CD4-positive, alpha-beta memory T cell (primary cell): Measurements from ENCODE around the gene ORM2. TPM values are rescaled to one million over a fixed set of nuclear protein-coding genes. Genes with fewer than 3 reads are reported as not detected.

Experiments
- CTCF ChIA-PET: fragments of 350-600 bp; sonication (Branson Sonifier 250); formaldehyde crosslinking; loops from one replicate; lab custom pipeline; 2021; ENCODE audit warnings: inconsistent platforms; ENCODE audit not compliant: partially characterized antibody; lab: Charles Lee
- POLR2A ChIA-PET: fragments of 350-600 bp; sonication (Branson Sonifier 250); formaldehyde crosslinking; loops from one replicate; lab custom pipeline; 2021; ENCODE audit not compliant: partially characterized antibody; lab: Charles Lee
- DNase-seq, 5 donors: peaks; one replicate each; pipeline versions ENCODE4 v3.0.0 to v3.0.0-alpha.2; 2020 to 2022; ENCODE audit warnings: mixed read lengths in 1 of 5
- H3K27ac ChIP-seq: one replicate; pipeline ENCODE4 v1.7.0; 2013; ENCODE audit warnings: low read depth, low read length
- H3K27me3 ChIP-seq: 2 replicates; pipeline ENCODE4 v1.7.0; 2013; ENCODE audit warnings: mild to moderate bottlenecking, low read length, moderate library complexity; ENCODE audit not compliant: insufficient read depth
- H3K36me3 ChIP-seq: 2 replicates; pipeline ENCODE4 v1.7.0; 2013; ENCODE audit warnings: mild to moderate bottlenecking, low read length, moderate library complexity; ENCODE audit not compliant: insufficient read depth
- H3K4me1 ChIP-seq: 2 replicates; pipeline ENCODE4 v1.7.0; 2013; ENCODE audit warnings: mild to moderate bottlenecking, low read length, moderate library complexity; ENCODE audit not compliant: insufficient read depth
- H3K4me3 ChIP-seq, 2 donors: one replicate each; pipeline ENCODE4 v1.7.0; 2013; ENCODE audit warnings: low read length in 2 of 2, mild to moderate bottlenecking in 1 of 2
- H3K9me3 ChIP-seq, 2 donors: one replicate each; pipeline ENCODE4 v1.7.0; 2013; ENCODE audit warnings: low read length in 2 of 2, control low read depth in 1 of 2; ENCODE audit not compliant: control insufficient read depth in 1 of 2
- H3K27ac Mint-ChIP-seq, 7 donors: one replicate each; pipeline ENCODE4 v1.8.0; 2020 to 2021; ENCODE audit warnings: mixed read lengths in 7 of 7, mild to moderate bottlenecking in 6 of 7, inconsistent platforms in 3 of 7, moderate library complexity in 3 of 7
- H3K27me3 Mint-ChIP-seq, 2 donors: one replicate each; pipeline ENCODE4 v1.8.0; 2020 to 2021; ENCODE audit warnings: mixed read lengths in 2 of 2
- H3K36me3 Mint-ChIP-seq, 2 donors: one replicate each; pipeline ENCODE4 v1.8.0; 2020 to 2021; ENCODE audit warnings: mixed read lengths in 2 of 2, inconsistent platforms in 1 of 2, mild to moderate bottlenecking in 1 of 2
- H3K4me1 Mint-ChIP-seq, 4 donors: one replicate each; pipeline ENCODE4 v1.8.0; 2020 to 2021; ENCODE audit warnings: mixed read lengths in 4 of 4, mild to moderate bottlenecking in 1 of 4
- H3K4me3 Mint-ChIP-seq, 8 donors: one replicate each; pipeline ENCODE4 v1.8.0; 2020 to 2021; ENCODE audit warnings: mixed read lengths in 8 of 8, mild to moderate bottlenecking in 7 of 8, moderate library complexity in 6 of 8, inconsistent platforms in 3 of 8
- H3K9me3 Mint-ChIP-seq, 8 donors: one replicate each; pipeline ENCODE4 v1.8.0; 2020 to 2021; ENCODE audit warnings: mixed read lengths in 8 of 8, mild to moderate bottlenecking in 5 of 8, inconsistent platforms in 3 of 8, moderate library complexity in 1 of 8
- intact Hi-C: fragments of 100-400 bp; cut with micrococcal nuclease; formaldehyde crosslinking; loops from one replicate; pipeline ENCODE4 v1.15.1; 2023
- polyA plus RNA-seq, 2 donors: library from polyadenylated mRNA; unstranded; fragments of 300-500 nt; fragmentation: Illumina TruSeq; gene quantifications; one replicate each; pipeline ENCODE4 v1.2.3, GENCODE V29; 2021
- total RNA-seq, 2 experiments: library from RNA; stranded (reverse); gene quantifications; one replicate each; pipeline ENCODE4 v1.2.3, GENCODE V29; 2021

Gene ORM2
- total and polyA plus RNA-seq, 4 experiments from 2014 or later: not detected

DNA sequence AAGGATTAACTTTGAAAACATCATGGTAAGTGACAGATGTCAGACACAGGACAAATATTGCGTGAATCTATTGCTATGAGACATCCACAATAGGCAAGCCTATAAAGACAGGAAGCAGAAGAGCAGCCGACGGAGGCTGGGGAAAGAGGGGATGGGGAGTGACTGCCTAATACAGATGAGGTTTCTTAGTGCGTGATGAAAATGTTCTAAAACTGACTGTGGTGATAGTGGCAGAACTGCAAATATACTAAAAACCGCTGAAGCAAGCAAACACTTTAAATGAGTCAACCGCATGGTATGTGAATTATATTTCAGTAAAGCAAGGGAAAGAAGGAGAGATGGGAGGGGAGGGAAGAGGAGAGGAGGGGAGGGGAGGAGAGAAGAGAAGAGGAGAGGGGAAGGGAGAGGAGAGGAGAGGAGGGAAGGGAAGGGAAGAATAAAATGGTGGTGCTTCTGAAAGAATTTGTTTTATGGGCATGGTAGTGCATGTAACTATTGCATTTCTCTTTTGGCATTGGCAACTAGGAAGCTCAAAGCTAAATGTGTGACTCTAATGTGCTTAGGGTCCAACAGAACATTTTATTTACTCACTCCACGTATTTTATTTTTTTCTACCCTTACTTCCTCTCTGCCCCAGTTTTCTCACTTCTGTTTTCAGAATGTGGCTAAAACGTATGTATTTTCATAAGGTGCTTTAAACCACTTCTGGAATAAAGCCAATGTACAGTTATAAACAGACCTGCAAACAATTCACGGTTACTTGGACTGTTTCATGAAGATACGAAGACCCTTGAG is 36.9 kb downstream of the ORM2 start:
- H3K27ac Mint-ChIP-seq: peak overlapping the region; percentile 78 to 97 (median 96)
- no peaks in the 10 kb centered on the region for H3K9me3 ChIP-seq
- peaks cover 57 to 94% (median 80%) of the 10 kb centered on the region in 4 donors for H3K4me1 Mint-ChIP-seq
- H3K27ac ChIP-seq: peak overlapping the region; percentile 62
- H3K27me3 ChIP-seq: no peaks in the 10 kb centered on the region
- peaks cover 0 to 2% (median 0%) of the 10 kb centered on the region in 8 donors for H3K9me3 Mint-ChIP-seq
- H3K4me3 ChIP-seq: no peak overlapping the region
- H3K4me3 Mint-ChIP-seq: peak overlapping the region; percentile 57 to 80 (median 66)
- H3K36me3 ChIP-seq: peaks cover 72% of the 10 kb centered on the region
- peak; percentile 52 to 78 (median 61) for DNase-seq
- ChIA-PET CTCF (interaction anchor here (1.2 to 8.5 kb wide), 7 partner anchors 11 to 226 kb away, joined by 3 to 84 read pairs (median 7); partner anchors contain the start of gene AKNA), POLR2A (interaction anchor here (2.0 to 37.6 kb wide), 6 partner anchors 11 to 30 kb away, joined by 7 to 1614 read pairs (median 30); partner anchors contain the start of gene AKNA)
- intact Hi-C loops: loop anchor here (1.0 to 2.0 kb wide), 2 partner anchors 14 to 19 kb away; no protein-coding TSS in a partner anchor
- peaks cover 70 to 80% of the 10 kb centered on the region in 2 donors for H3K36me3 Mint-ChIP-seq
- H3K27me3 Mint-ChIP-seq: no peaks in the 10 kb centered on the region
- peaks cover 99% of the 10 kb centered on the region for H3K4me1 ChIP-seq

DNA sequence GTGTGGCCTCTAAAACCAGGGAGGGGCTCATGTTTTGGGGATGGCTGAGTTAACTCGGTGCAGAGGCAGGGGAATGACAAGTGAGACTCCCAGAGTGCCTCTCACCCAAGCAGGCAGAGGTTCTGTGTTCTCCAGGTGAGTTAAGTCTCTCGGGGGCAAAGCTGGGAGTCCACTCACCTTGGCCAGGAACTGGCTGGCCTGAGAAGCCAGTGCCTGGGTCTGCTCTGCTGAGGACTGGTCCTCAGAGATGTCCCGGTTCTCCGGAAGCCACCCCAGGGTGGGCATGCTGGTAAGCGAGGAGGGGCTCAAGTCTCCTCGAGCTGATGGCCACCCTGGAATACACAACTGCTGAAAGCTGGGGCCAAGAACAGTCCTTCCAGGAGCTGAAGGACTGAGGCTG is 37.7 kb downstream of the ORM2 start:
- H3K27me3 Mint-ChIP-seq: no peaks in the 10 kb centered on the region
- ChIA-PET CTCF (interaction anchor here (1.2 to 8.5 kb wide), 7 partner anchors 10 to 225 kb away, joined by 3 to 84 read pairs (median 4); partner anchors contain the start of gene AKNA), POLR2A (interaction anchor here (1.2 to 37.6 kb wide), 7 partner anchors 10 to 137 kb away, joined by 3 to 1614 read pairs (median 25); partner anchors contain the start of gene AKNA)
- peaks cover 64 to 100% (median 86%) of the 10 kb centered on the region in 4 donors for H3K4me1 Mint-ChIP-seq
- peaks cover 99% of the 10 kb centered on the region for H3K4me1 ChIP-seq
- peaks cover 0 to 2% (median 0%) of the 10 kb centered on the region in 8 donors for H3K9me3 Mint-ChIP-seq
- H3K36me3 Mint-ChIP-seq: peaks cover 68 to 80% of the 10 kb centered on the region in 2 donors
- peak overlapping the region; percentile 62 for H3K27ac ChIP-seq
- H3K27ac Mint-ChIP-seq: peak overlapping the region; percentile 78 to 97 (median 96)
- H3K36me3 ChIP-seq: peaks cover 66% of the 10 kb centered on the region
- intact Hi-C loops: loop anchor here (2.0 kb wide), 1 partner anchor 15 kb away; no protein-coding TSS in a partner anchor
- peak overlapping the region; percentile 15 to 80 (median 66) for H3K4me3 Mint-ChIP-seq
- H3K9me3 ChIP-seq: no peaks in the 10 kb centered on the region
- peak overlapping the region in 1 of 2 donors; percentile 17 for H3K4me3 ChIP-seq
- DNase-seq: no peak
- H3K27me3 ChIP-seq: no peaks in the 10 kb centered on the region

DNA sequence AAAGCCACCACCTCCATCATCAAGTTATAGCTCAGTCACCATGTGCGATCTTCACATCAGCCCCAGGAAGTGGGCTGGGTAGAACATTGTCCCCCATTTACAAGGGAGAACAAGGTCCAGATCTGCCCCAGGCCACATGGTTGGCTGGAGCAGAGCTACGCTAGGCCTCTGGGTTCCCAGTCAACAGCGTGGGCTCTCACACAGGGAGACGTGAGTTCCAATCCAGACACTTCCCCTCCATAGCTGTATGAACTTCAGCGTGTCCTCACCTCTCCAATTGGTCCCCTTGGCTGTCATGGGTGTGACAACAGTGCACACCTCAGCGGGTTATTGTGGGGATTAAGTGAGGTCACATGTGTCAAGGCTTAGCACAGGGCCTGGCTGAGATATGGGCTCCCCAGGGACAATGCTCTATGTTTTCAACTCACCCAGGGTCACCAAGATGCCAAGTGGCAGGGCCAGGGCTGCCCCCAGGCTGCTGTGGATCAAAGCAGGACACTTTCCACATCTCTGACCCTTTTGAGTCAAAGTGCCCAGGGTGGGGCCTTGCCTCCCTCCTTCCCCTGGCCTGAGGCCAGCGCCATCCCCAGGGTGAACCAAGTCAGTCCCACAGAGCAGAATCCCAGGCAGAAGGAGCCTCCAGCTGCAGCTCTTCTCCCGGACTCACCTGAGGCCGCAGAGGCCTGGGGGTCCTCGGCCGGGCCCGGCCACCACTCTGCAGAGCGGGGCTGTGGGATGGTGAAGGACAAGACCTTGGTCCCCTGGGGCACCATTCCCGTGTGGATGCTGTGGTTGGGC is 38.3 kb downstream of the ORM2 start:
- Histone ChIP-seq H3K4me1 (peaks cover 99% of the 10 kb centered on the region), H3K4me3 (peak overlapping the region in 1 of 2 donors; percentile 17), H3K36me3 (peaks cover 60% of the 10 kb centered on the region), H3K27ac (peak overlapping the region; percentile 62), H3K9me3 (no peaks in the 10 kb centered on the region), H3K27me3 (no peaks in the 10 kb centered on the region)
- Mint-ChIP-seq H3K27me3 (no peaks in the 10 kb centered on the region), H3K4me1 (peaks cover 64 to 100% (median 89%) of the 10 kb centered on the region in 4 donors), H3K4me3 (peak overlapping the region; percentile 15 to 73 (median 60)), H3K9me3 (peaks cover 0 to 2% (median 0%) of the 10 kb centered on the region in 8 donors), H3K36me3 (peaks cover 65 to 81% of the 10 kb centered on the region in 2 donors), H3K27ac (peak overlapping the region; percentile 78 to 97 (median 96))
- CTCF ChIA-PET: interaction anchor here (0.8 to 8.5 kb wide), 8 partner anchors 10 to 67 kb away, joined by 3 to 84 read pairs (median 4); partner anchors contain the start of gene AKNA
- POLR2A ChIA-PET: interaction anchor here (1.2 to 37.6 kb wide), 7 partner anchors 9 to 136 kb away, joined by 3 to 1614 read pairs (median 25); partner anchors contain the start of gene AKNA
- intact Hi-C loops: loop anchor here (2.0 kb wide), 1 partner anchor 15 kb away; no protein-coding TSS in a partner anchor
- DNase-seq: no peak

DNA sequence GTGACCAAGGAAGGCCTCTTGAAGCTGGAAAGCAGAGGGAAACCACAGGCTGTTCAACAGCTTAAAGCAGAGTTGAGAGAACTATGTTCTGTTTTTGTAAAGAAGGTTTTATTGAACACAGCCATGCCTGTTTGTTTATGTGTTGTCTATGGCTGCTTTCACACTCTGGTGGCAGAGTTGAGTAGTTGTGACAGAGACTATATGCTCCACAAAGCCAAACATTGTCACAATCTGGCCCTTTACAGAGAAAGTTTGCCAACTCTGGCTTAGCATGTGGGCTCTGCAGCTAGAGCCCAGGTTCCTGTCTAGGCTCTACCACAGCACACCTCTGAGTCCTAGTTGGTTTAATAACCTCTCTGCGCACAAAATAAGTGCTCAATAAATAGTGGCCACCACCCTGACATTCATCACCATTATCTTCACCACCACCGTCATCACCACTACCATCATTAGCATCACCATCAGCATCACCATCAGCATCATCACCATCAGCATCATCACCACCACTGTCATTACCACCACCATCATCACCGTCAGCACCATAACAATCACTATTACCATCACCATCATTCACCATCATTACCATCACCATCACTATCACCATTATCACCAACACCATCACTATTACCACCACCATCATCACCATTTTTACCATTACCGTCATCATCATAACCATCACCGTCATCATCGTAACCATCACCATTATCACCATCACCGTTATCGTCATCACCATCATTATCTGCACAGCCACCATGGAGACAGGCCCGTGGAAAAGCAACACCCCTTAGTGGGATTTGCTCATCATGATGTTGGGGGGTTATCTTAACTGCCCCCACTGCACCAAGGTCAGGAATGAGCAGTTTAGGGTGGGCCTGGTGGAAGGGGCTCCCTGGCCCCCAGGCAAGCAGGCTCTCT is 39.8 kb downstream of the ORM2 start:
- H3K9me3 ChIP-seq: no peaks in the 10 kb centered on the region
- Mint-ChIP-seq H3K36me3 (peaks cover 60 to 77% of the 10 kb centered on the region in 2 donors), H3K4me1 (peaks cover 60 to 100% (median 88%) of the 10 kb centered on the region in 4 donors), H3K4me3 (peak overlapping the region in 7 of 8 donors; percentile 19 to 69 (median 59)), H3K27me3 (no peaks in the 10 kb centered on the region), H3K9me3 (peaks cover 0 to 2% (median 0%) of the 10 kb centered on the region in 8 donors), H3K27ac (peak overlapping the region; percentile 74 to 97 (median 88))
- H3K27ac ChIP-seq: peak overlapping the region; percentile 79
- peaks cover 99% of the 10 kb centered on the region for H3K4me1 ChIP-seq
- DNase-seq: peak in 1 of 5 donors; percentile 42
- H3K4me3 ChIP-seq: no peak overlapping the region
- peaks cover 52% of the 10 kb centered on the region for H3K36me3 ChIP-seq
- intact Hi-C loops: no loop called here
- CTCF ChIA-PET: interaction anchor here (1.1 to 8.5 kb wide), 3 partner anchors 17 to 29 kb away, joined by 3 to 84 read pairs (median 4); partner anchors contain the start of gene AKNA
- POLR2A ChIA-PET: interaction anchor here (0.7 to 37.6 kb wide), 4 partner anchors 7 to 223 kb away, joined by 4 to 1614 read pairs (median 47); partner anchors contain the start of gene AKNA
- no peaks in the 10 kb centered on the region for H3K27me3 ChIP-seq

DNA sequence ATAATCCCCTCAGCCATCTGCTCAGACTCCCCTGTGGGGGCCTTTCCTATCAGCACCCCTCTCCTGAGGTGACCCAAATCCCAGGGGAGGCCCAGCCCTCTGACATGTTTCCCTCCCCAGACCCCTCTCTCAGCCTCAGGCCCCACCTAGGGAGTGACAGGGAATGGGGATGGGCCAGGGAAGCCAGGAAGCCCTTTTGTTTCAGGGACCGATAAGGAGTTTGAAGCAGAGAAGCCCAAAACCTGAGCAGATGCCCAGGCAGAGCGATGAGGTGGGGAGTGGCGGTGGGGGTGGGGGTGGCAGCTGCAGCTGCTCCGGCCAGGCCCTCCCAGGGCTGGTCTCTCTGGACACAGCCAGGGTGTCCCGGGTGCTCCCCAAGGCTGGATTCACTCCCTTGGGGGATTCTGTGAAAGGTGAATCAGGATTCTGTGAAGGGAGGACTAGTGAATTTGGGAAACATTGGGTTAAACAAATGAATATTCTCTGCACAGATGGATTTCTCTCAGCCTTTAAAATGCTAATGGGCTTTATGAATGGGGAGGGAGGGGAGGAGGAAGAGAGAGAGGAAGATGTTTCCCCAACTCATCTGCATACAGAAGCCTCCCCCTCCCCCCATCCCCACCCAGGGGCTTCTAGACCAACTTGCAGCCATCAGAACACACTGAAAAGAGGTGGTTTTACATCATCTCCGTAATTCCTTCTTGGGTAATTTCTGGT is 40.7 kb downstream of the ORM2 start:
- ChIA-PET POLR2A (interaction anchor here (1.0 to 37.6 kb wide), 6 partner anchors 7 to 38 kb away, joined by 3 to 1614 read pairs (median 23); partner anchors contain the start of gene AKNA), CTCF (interaction anchor here (1.2 to 4.9 kb wide), 5 partner anchors 9 to 35 kb away, joined by 4 to 85 read pairs (median 6); partner anchors contain the start of gene AKNA)
- H3K9me3 ChIP-seq: no peaks in the 10 kb centered on the region
- no peak for DNase-seq
- Mint-ChIP-seq H3K27ac (peak overlapping the region; percentile 75 to 99 (median 88)), H3K9me3 (peaks cover 0 to 2% (median 0%) of the 10 kb centered on the region in 8 donors), H3K4me1 (peaks cover 63 to 100% (median 89%) of the 10 kb centered on the region in 4 donors), H3K4me3 (peak overlapping the region in 6 of 8 donors; percentile 10 to 96 (median 76)), H3K36me3 (peaks cover 61 to 78% of the 10 kb centered on the region in 2 donors), H3K27me3 (no peaks in the 10 kb centered on the region)
- intact Hi-C loops: no loop called here
- peaks cover 47% of the 10 kb centered on the region for H3K36me3 ChIP-seq
- H3K4me1 ChIP-seq: peaks cover 99% of the 10 kb centered on the region
- H3K4me3 ChIP-seq: no peak overlapping the region
- H3K27ac ChIP-seq: peak overlapping the region; percentile 79
- H3K27me3 ChIP-seq: no peaks in the 10 kb centered on the region
